GM18499 (cell line): ENCODE measurements around the gene ERCC2.

Experiments used
- ATAC-seq: cut with Tn5 transposase; IDR thresholded peaks from one replicate; pipeline ENCODE4 v1.9.1; 2021; ENCODE audit warnings: moderate number of reproducible peaks; ENCODE audit not compliant: insufficient read depth, unreplicated experiment

ERCC2 gene

GRCh38 chr19:45402298-45403061, 32.1 kb upstream of the ERCC2 start:
- ATAC-seq: no peak

GRCh38 chr19:45401815-45402214, 31.4 kb upstream of the ERCC2 start:
- no peak for ATAC-seq

- no peak for ATAC-seq
These were observed 29.8 kb upstream of the ERCC2 start for GRCh38 chr19:45400192-45400591.

GRCh38 chr19:45395821-45396617, 25.6 kb upstream of the ERCC2 start:
- no peak for ATAC-seq

- no peak for ATAC-seq
These were observed 21.7 kb upstream of the ERCC2 start for GRCh38 chr19:45391871-45392665.

GRCh38 chr19:45391346-45391745, 21.0 kb upstream of the ERCC2 start:
- no peak for ATAC-seq

- no peak for ATAC-seq
These were observed 15.2 kb upstream of the ERCC2 start for GRCh38 chr19:45385392-45386221.

GRCh38 chr19:45382426-45382825, 12.1 kb upstream of the ERCC2 start:
- ATAC-seq: no peak

GRCh38 chr19:45380107-45380506, 9.7 kb upstream of the ERCC2 start:
- no peak for ATAC-seq

GRCh38 chr19:45376045-45376724, 5.8 kb upstream of the ERCC2 start:
- ATAC-seq: no peak

GRCh38 chr19:45368737-45369340, 1.5 kb downstream of the ERCC2 start:
- ATAC-seq: no peak

GRCh38 chr19:45368127-45368526, 2.2 kb downstream of the ERCC2 start:
- no peak for ATAC-seq

GRCh38 chr19:45364696-45365095, 5.7 kb downstream of the ERCC2 start:
- ATAC-seq: no peak

- ATAC-seq: no peak
These were observed 6.4 kb downstream of the ERCC2 start for GRCh38 chr19:45363861-45364459.

GRCh38 chr19:45362291-45362690, 8.1 kb downstream of the ERCC2 start:
- no peak for ATAC-seq

GRCh38 chr19:45361608-45362007, 8.8 kb downstream of the ERCC2 start:
- ATAC-seq: no peak

GRCh38 chr19:45358213-45358792, 12.1 kb downstream of the ERCC2 start:
- ATAC-seq: no peak

GRCh38 chr19:45357445-45357783, 13.0 kb downstream of the ERCC2 start:
- no peak for ATAC-seq
